ENCODE results near the gene RIN1. TPM values are rescaled to one million over a fixed set of nuclear protein-coding genes. Genes with fewer than 3 reads are reported as not detected.
"Not testable (repeated sequence)": the region's sequence is repeated elsewhere in the genome, so short reads cannot be mapped to it uniquely, and the experiment has no call there.

Gene RIN1
- total and polyA plus RNA-seq, 2 of the 13 experiments (the other 11 are each of a cell fraction or from before 2014, with no cell fraction given): 2.4 to 4.1 TPM

DNA sequence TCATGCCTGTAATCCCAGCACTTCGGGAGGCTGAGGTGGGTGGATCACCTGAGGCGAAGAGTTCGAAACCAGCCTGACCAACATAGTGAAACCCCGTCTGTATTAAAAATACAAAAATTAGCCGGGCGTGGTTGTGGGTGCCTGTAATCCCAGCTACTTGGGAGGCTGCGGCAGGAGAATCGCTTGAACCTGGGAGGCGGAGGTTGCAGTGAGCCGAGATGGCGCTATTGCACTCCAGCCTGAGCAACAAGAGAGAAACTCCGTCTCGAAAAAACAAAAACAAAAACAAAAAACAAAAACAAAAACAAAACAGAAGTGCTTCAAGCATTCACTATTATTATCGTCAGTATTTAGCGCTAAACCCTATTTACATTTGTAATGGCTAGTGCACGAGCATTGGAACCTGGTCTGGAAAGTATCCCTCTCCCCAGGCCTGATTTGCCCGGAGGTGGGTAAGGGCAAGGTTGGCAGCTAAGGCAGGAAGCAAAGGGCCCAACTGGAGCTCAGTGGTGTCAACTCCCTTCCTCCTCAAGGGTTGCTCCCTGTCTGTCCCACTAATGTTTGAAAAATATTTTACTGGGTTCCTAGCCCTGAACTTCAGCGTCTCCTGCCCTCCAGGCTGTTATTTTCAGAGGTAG lies 25.3 kb downstream of the RIN1 start:
- H3K4me3 ChIP-seq (replicated peaks in 1 of 3; ENCODE audit: insufficient read depth in 1 of 3, low read depth in 2 of 3, low read length in 3 of 3): peak overlapping the region in 1 of 3 experiments; percentile 78; a peak in 2 of 6 replicates
- in situ Hi-C loops (cut with HindIII; ENCODE audit: extremely low pct_ligation_motif_present, low pct_unique_long_range_greater_than_20kb); H3K36me3 ChIP-seq (replicated peaks in 1 of 2; ENCODE audit: control insufficient read depth in 1 of 2, insufficient read depth in 2 of 2, low read length in 2 of 2); FAIRE-seq; H3K27me3 ChIP-seq (ENCODE audit: control insufficient read depth in 1 of 2, insufficient read depth in 2 of 2, low read length in 2 of 2); H4K20me1 ChIP-seq (ENCODE audit: insufficient read depth, low read length); DNase-seq (ENCODE audit: low spot score); H3K9me3 ChIP-seq (ENCODE audit: low read length); H3K27ac ChIP-seq (ENCODE audit: extremely low read length, insufficient read depth, low read length); ATAC-seq; H3K9ac ChIP-seq (ENCODE audit: insufficient read depth, low read depth, low read length); H2AFZ ChIP-seq (ENCODE audit: low read length); BruUV-seq (replicated peaks); H3K79me2 ChIP-seq (ENCODE audit: insufficient read depth, low read length): not testable (repeated sequence)
- intact Hi-C loops (cut with micrococcal nuclease; ENCODE audit: unreplicated experiment): loop anchor here (1.0 to 10.0 kb wide), 3 partner anchors 17 to 89 kb away; no protein-coding TSS in a partner anchor
- H3K4me2 ChIP-seq (ENCODE audit: low read depth, low read length): peak overlapping the region; percentile 97
- ChIA-PET POLR2A (interaction anchor here (0.5 to 5.2 kb wide), 9 partner anchors 9 to 770 kb away, joined by 3 to 121 read pairs (median 21); partner anchors contain the start of genes B4GAT1, RIN1, TMEM151A and YIF1A), CTCF (ENCODE audit: low intra/inter-chr PET ratio, low total read pairs) (interaction anchor here (1.3 to 4.2 kb wide), 6 partner anchors 11 to 79 kb away, joined by 3 to 68 read pairs (median 14); partner anchors contain the start of gene RIN1)
- WGBS (ENCODE audit: low lambda C conversion rate): 54% methylated on average over 18 of the region's 18 CpGs
- H3K4me1 ChIP-seq (ENCODE audit: insufficient read depth, low read length): peaks cover 36% of the 10 kb centered on the region
- TF ChIP-seq ZBTB38 (CRISPR knock-in tag; IDR thresholded peaks at IDR 0.05) (peak; percentile 75), BORCS8-MEF2B (CRISPR knock-in tag; IDR thresholded peaks at IDR 0.05) (peak; percentile 5; the same call in 1 of the 2 replicates)

DNA sequence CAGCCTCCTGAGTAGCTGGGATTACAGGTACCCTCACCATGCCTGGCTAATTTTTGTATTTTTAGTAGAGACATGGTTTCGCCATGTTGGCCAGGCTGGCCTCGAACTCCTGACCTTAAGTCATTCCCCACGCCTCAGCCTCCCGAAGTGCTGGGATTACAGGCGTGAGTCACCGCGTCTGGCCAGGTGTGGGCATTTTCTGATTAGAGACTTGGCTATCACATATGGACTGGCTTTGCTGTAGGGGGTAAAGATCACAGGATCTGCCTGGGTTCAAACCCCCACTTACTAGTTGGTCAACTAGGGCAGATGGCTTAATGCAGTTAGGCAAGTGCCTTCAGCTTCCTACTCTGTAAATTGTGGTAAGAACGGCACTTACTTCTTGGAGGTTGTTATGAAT lies 25.9 kb downstream of the RIN1 start:
- Histone ChIP-seq H3K9ac (ENCODE audit: insufficient read depth, low read depth, low read length) (no peak overlapping the region), H3K4me2 (ENCODE audit: low read depth, low read length) (no peak overlapping the region), H4K20me1 (ENCODE audit: insufficient read depth, low read length) (no peaks in the 10 kb centered on the region), H3K4me1 (ENCODE audit: insufficient read depth, low read length) (peaks cover 36% of the 10 kb centered on the region), H2AFZ (ENCODE audit: low read length) (no peak overlapping the region), H3K9me3 (ENCODE audit: low read length) (no peaks in the 10 kb centered on the region), H3K79me2 (ENCODE audit: insufficient read depth, low read length) (no peaks in the 10 kb centered on the region), H3K36me3 (replicated peaks in 1 of 2; ENCODE audit: control insufficient read depth in 1 of 2, insufficient read depth in 2 of 2, low read length in 2 of 2) (no peaks in the 10 kb centered on the region), H3K27me3 (ENCODE audit: control insufficient read depth in 1 of 2, insufficient read depth in 2 of 2, low read length in 2 of 2) (peaks cover under 1 to 7% of the 10 kb centered on the region in 2 experiments; a peak in 1 of 5 replicates), H3K27ac (ENCODE audit: extremely low read length, insufficient read depth, low read length) (no peak overlapping the region), H3K4me3 (replicated peaks in 1 of 3; ENCODE audit: insufficient read depth in 1 of 3, low read depth in 2 of 3, low read length in 3 of 3) (no peak overlapping the region)
- FAIRE-seq: no peak
- DNase-seq (ENCODE audit: low spot score): no peak
- no TSS peak for BruUV-seq (replicated peaks)
- WGBS (ENCODE audit: low lambda C conversion rate): 58% methylated on average over 8 of the region's 8 CpGs
- POLR2A ChIA-PET: interaction anchor here (2.9 to 5.2 kb wide), 3 partner anchors 10 to 23 kb away, joined by 10 to 121 read pairs (median 35); partner anchors contain the start of gene YIF1A
- in situ Hi-C loops (cut with HindIII; ENCODE audit: extremely low pct_ligation_motif_present, low pct_unique_long_range_greater_than_20kb): no loop called here
- ATAC-seq: no peak
- CTCF ChIA-PET (ENCODE audit: low intra/inter-chr PET ratio, low total read pairs): interaction anchor here (4.2 kb wide), 1 partner anchor 26 kb away, joined by 32 read pairs; the partner anchor contains the start of gene RIN1
- intact Hi-C loops (cut with micrococcal nuclease; ENCODE audit: unreplicated experiment): loop anchor here (10.0 kb wide), 1 partner anchor 74 kb away; no protein-coding TSS in a partner anchor
- no peak for TF ChIP-seq ARNTL (CRISPR knock-in tag; IDR thresholded peaks at IDR 0.05)
- TF ChIP-seq ZMAT3 (CRISPR knock-in tag; conservative IDR thresholded peaks at IDR 0.05): no peak
- no peak for TF ChIP-seq ZNF558 (CRISPR knock-in tag; IDR thresholded peaks at IDR 0.05; ENCODE audit: borderline replicate concordance)
- no peak for TF ChIP-seq NR0B2 (CRISPR knock-in tag; IDR thresholded peaks at IDR 0.05)
- TF ChIP-seq TMF1 (CRISPR knock-in tag; IDR thresholded peaks at IDR 0.05; ENCODE audit: low read depth): no peak
- no peak for TF ChIP-seq NCOA5 (CRISPR knock-in tag; IDR thresholded peaks at IDR 0.05)

All from HepG2 (cell line).